ENCODE results near the gene COL1A1.
A peak's percentile ranks its signal among the peaks of the same experiment; 100 is the strongest.

COL1A1 gene

GRCh38 chr17:50217591-50217990, 16.2 kb upstream of the COL1A1 start:
- Histone ChIP-seq H3K36me3 (ENCODE audit: control insufficient read depth in 4 of 4, insufficient read depth in 4 of 4, low read length in 3 of 4) (no peaks in the 10 kb centered on the region), H3K4me3 (ENCODE audit: control insufficient read depth in 1 of 7, extremely low read depth in 1 of 7, insufficient read depth in 4 of 7, low read depth in 2 of 7, low read length in 6 of 7) (no peak overlapping the region), H3K4me1 (ENCODE audit: control extremely low read depth in 1 of 4, control insufficient read depth in 4 of 4, insufficient read depth in 4 of 4, low read length in 3 of 4) (peaks cover 0 to 19% (median 7%) of the 10 kb centered on the region in 4 experiments), H3K27me3 (replicated peaks in 2 of 5; ENCODE audit: control insufficient read depth in 4 of 5, insufficient read depth in 5 of 5, low read length in 4 of 5) (peaks cover 0 to 2% (median 0%) of the 10 kb centered on the region in 5 experiments), H3K27ac (ENCODE audit: insufficient read depth in 1 of 2, low read depth in 1 of 2, low read length in 2 of 2, poor library complexity in 1 of 2, severe bottlenecking in 2 of 2) (no peak overlapping the region), H3K9me3 (ENCODE audit: control extremely low read depth in 1 of 5, control insufficient read depth in 4 of 5, insufficient read depth in 2 of 5, low read depth in 1 of 5, low read length in 4 of 5) (no peaks in the 10 kb centered on the region)
- POLR2A ChIA-PET = interaction anchor here (0.6 to 1.4 kb wide), 3 partner anchors 13 to 454 kb away, joined by 3 read pairs; no protein-coding TSS in a partner anchor
- CTCF ChIA-PET = interaction anchor here (0.8 to 8.6 kb wide), 3 partner anchors 16 to 35 kb away, joined by 3 to 83 read pairs (median 4); partner anchors contain the start of gene COL1A1
- WGBS (ENCODE audit: insufficient coverage) = 92% methylated on average over 2 of the region's 3 CpGs
- no peak for DNase-seq

- no peak overlapping the region for H3K27ac ChIP-seq (ENCODE audit: insufficient read depth in 1 of 2, low read depth in 1 of 2, low read length in 2 of 2, poor library complexity in 1 of 2, severe bottlenecking in 2 of 2)
- peaks cover 0 to 9% (median 5%) of the 10 kb centered on the region in 4 experiments for H3K4me1 ChIP-seq (ENCODE audit: control extremely low read depth in 1 of 4, control insufficient read depth in 4 of 4, insufficient read depth in 4 of 4, low read length in 3 of 4)
- peaks cover 0 to 8% (median 0%) of the 10 kb centered on the region in 5 experiments for H3K27me3 ChIP-seq (replicated peaks in 2 of 5; ENCODE audit: control insufficient read depth in 4 of 5, insufficient read depth in 5 of 5, low read length in 4 of 5)
- no peaks in the 10 kb centered on the region for H3K36me3 ChIP-seq (ENCODE audit: control insufficient read depth in 4 of 4, insufficient read depth in 4 of 4, low read length in 3 of 4)
- H3K4me3 ChIP-seq (ENCODE audit: control insufficient read depth in 1 of 7, extremely low read depth in 1 of 7, insufficient read depth in 4 of 7, low read depth in 2 of 7, low read length in 6 of 7) = peak overlapping the region in 1 of 7 experiments; percentile 1
- ChIA-PET CTCF (interaction anchor here (1.1 to 8.6 kb wide), 6 partner anchors 10 to 87 kb away, joined by 3 to 83 read pairs (median 6); partner anchors contain the start of genes COL1A1 and TMEM92), POLR2A (no interaction called here)
- no peak for DNase-seq
- H3K9me3 ChIP-seq (ENCODE audit: control extremely low read depth in 1 of 5, control insufficient read depth in 4 of 5, insufficient read depth in 2 of 5, low read depth in 1 of 5, low read length in 4 of 5) = no peaks in the 10 kb centered on the region
- 90% methylated on average over 7 of the region's 8 CpGs for WGBS (ENCODE audit: insufficient coverage)
Measured at GRCh38 chr17:50214976-50215760, 13.7 kb upstream of the COL1A1 start.

DNA sequence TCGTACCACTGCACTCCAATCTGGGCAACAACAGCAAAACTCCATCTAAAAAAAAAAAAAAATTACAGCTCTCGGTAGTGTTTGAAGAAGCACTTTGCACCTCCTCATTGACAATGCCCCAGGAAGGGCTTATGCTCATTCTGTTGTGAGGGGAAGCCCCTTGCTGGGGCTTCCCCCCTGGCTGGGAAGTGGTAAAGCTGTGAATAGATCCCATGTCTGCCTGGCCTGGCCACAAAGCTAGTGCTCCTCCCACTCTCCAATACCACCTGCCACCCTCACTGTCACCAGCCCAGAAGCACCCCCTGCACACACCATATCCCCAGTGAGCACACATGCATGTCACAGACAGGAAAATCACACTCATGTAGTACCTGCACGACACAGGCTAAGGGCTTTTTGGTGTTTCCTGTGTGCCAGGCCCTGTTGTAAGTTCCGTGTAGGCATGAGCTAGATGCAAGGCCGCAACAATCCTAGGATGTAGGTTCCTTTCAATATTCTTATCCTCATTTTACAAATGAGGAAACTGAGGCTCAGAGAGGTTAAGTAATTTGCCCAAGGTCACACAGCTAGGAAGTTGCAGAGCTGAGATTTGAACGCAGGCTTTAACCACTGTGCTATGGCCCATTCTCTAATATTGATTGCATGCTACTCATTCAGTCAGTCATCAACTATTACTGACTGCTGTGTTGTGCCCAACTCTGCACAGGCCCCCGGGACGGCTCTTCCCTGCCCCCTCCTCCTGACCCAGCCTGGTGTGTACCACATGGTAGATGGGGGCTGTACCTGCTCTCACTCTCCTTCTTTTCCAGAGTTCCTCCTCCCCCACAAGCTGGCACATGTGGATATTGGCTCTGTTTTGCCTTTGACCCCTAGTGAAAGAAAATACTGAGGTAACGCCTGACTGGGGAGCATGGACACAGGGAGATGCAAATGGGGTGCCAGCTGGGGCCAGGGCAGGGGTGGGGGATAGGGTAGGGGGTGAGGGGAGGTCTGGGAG, 11.9 kb upstream of the COL1A1 start:
- H3K36me3 ChIP-seq (ENCODE audit: control insufficient read depth in 4 of 4, insufficient read depth in 4 of 4, low read length in 3 of 4) = no peaks in the 10 kb centered on the region
- ChIA-PET POLR2A (no interaction called here), CTCF (interaction anchor here (1.0 to 8.6 kb wide), 14 partner anchors 9 to 82 kb away, joined by 3 to 83 read pairs (median 6); partner anchors contain the start of genes COL1A1 and TMEM92)
- peaks cover 0 to 12% (median 5%) of the 10 kb centered on the region in 4 experiments for H3K4me1 ChIP-seq (ENCODE audit: control extremely low read depth in 1 of 4, control insufficient read depth in 4 of 4, insufficient read depth in 4 of 4, low read length in 3 of 4)
- whole genome bisulfite sequencing (ENCODE audit: insufficient coverage) = 83% methylated on average over 6 of the region's 9 CpGs
- H3K27ac ChIP-seq (ENCODE audit: insufficient read depth in 1 of 2, low read depth in 1 of 2, low read length in 2 of 2, poor library complexity in 1 of 2, severe bottlenecking in 2 of 2) = no peak overlapping the region
- H3K4me3 ChIP-seq (ENCODE audit: control insufficient read depth in 1 of 7, extremely low read depth in 1 of 7, insufficient read depth in 4 of 7, low read depth in 2 of 7, low read length in 6 of 7) = no peak overlapping the region
- H3K27me3 ChIP-seq (replicated peaks in 2 of 5; ENCODE audit: control insufficient read depth in 4 of 5, insufficient read depth in 5 of 5, low read length in 4 of 5) = peaks cover 0 to 11% (median 0%) of the 10 kb centered on the region in 5 experiments
- no peaks in the 10 kb centered on the region for H3K9me3 ChIP-seq (ENCODE audit: control extremely low read depth in 1 of 5, control insufficient read depth in 4 of 5, insufficient read depth in 2 of 5, low read depth in 1 of 5, low read length in 4 of 5)
- DNase-seq = peak; percentile 46 to 87 (median 87)

DNA sequence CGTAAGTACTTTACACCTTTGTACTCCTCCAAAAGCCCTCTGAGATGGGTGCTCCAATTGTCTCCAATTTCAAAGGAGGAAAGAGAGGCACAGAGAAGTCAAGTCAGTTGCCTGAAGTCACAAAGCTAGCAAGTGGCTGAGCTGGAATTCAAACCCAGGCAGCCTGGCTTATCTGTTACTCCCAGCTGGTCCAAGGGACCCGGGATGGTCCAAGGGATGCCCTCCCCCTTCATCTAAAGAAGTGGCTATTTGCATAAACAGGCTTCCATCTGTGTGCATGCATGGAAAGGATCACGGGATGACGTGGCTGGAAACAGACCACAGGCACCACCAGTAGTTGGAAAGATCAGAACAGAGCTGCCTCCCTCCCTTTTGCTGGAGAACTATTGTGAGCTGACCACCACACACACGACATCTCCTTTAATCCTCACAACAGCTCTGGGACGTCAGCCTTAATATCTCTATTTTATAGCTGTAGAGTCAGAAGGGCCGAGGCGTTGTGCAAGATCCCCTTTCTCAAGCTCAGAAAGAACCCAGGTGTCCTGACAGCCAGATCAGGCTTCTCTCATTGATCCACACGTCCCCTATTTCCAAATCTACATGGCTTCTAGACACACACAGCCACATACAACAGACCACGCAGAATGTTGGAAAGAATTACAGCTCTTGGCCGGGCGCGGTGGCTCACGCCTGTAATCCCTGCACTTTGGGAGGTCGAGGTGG, 10.9 kb upstream of the COL1A1 start:
- Histone ChIP-seq H3K4me1 (ENCODE audit: control extremely low read depth in 1 of 4, control insufficient read depth in 4 of 4, insufficient read depth in 4 of 4, low read length in 3 of 4) (peaks cover 0 to 12% (median 5%) of the 10 kb centered on the region in 4 experiments), H3K27me3 (replicated peaks in 2 of 5; ENCODE audit: control insufficient read depth in 4 of 5, insufficient read depth in 5 of 5, low read length in 4 of 5) (peaks cover 0 to 11% (median 1%) of the 10 kb centered on the region in 5 experiments), H3K36me3 (ENCODE audit: control insufficient read depth in 4 of 4, insufficient read depth in 4 of 4, low read length in 3 of 4) (no peaks in the 10 kb centered on the region), H3K27ac (ENCODE audit: insufficient read depth in 1 of 2, low read depth in 1 of 2, low read length in 2 of 2, poor library complexity in 1 of 2, severe bottlenecking in 2 of 2) (no peak overlapping the region), H3K9me3 (ENCODE audit: control extremely low read depth in 1 of 5, control insufficient read depth in 4 of 5, insufficient read depth in 2 of 5, low read depth in 1 of 5, low read length in 4 of 5) (no peaks in the 10 kb centered on the region), H3K4me3 (ENCODE audit: control insufficient read depth in 1 of 7, extremely low read depth in 1 of 7, insufficient read depth in 4 of 7, low read depth in 2 of 7, low read length in 6 of 7) (no peak overlapping the region)
- CTCF ChIA-PET = interaction anchor here (1.0 to 8.6 kb wide), 13 partner anchors 8 to 83 kb away, joined by 3 to 83 read pairs (median 8); partner anchors contain the start of genes COL1A1 and TMEM92
- DNase-seq = no peak
- WGBS (ENCODE audit: insufficient coverage) = 89% methylated on average over 9 of the region's 15 CpGs
- POLR2A ChIA-PET = no interaction called here

DNA sequence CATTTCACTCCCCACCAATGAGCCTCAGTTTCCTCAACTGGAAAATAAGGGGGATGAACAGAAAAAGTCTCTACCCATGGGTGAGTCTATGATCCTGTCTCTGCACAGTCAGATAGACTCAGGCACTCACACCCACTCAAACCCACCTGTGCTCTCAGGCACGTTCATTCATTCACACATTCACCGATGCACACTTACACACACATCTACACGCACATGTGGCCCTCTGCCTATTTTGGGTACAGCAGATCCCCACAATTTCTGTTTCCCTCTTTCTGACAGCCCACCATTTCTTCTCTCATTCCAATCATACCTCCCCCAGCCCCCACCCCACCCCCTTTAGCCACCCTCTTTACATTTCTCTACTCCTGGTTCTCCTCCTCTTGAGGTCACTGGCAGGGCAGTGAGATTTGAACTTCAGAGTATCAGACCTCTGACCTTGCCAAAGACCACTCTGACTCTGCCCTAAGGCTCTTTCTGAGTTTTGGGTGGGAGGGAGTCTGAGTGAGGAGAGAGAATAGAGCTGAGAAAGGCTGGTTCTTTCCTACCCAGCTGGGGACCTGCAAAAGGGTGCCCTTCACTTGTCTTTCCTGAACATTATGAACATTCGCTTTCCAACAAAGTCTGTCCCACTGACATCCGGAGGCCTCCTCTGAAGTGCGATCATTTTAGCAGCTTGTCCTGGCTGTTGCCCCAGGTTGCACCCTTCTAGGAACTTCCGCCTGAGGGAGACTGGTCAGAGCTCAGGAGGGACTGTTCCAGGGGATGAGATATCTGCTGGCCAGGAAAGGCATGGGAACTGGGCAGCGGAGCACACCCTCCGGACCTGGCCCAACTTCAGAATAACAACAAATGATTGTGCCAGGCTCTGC, 10.1 kb upstream of the COL1A1 start:
- WGBS (ENCODE audit: insufficient coverage) = 98% methylated on average over 6 of the region's 9 CpGs
- Histone ChIP-seq H3K27ac (ENCODE audit: insufficient read depth in 1 of 2, low read depth in 1 of 2, low read length in 2 of 2, poor library complexity in 1 of 2, severe bottlenecking in 2 of 2) (no peak overlapping the region), H3K4me1 (ENCODE audit: control extremely low read depth in 1 of 4, control insufficient read depth in 4 of 4, insufficient read depth in 4 of 4, low read length in 3 of 4) (peaks cover 0 to 12% (median 6%) of the 10 kb centered on the region in 4 experiments), H3K36me3 (ENCODE audit: control insufficient read depth in 4 of 4, insufficient read depth in 4 of 4, low read length in 3 of 4) (no peaks in the 10 kb centered on the region), H3K9me3 (ENCODE audit: control extremely low read depth in 1 of 5, control insufficient read depth in 4 of 5, insufficient read depth in 2 of 5, low read depth in 1 of 5, low read length in 4 of 5) (no peaks in the 10 kb centered on the region), H3K4me3 (ENCODE audit: control insufficient read depth in 1 of 7, extremely low read depth in 1 of 7, insufficient read depth in 4 of 7, low read depth in 2 of 7, low read length in 6 of 7) (no peak overlapping the region), H3K27me3 (replicated peaks in 2 of 5; ENCODE audit: control insufficient read depth in 4 of 5, insufficient read depth in 5 of 5, low read length in 4 of 5) (peaks cover 0 to 9% (median 1%) of the 10 kb centered on the region in 5 experiments)
- DNase-seq = no peak
- ChIA-PET CTCF (interaction anchor here (1.2 to 8.6 kb wide), 7 partner anchors 7 to 84 kb away, joined by 4 to 83 read pairs (median 8); partner anchors contain the start of gene COL1A1), POLR2A (no interaction called here)

Measured in common myeloid progenitor, CD34-positive (primary cell).